ENCODE measurements around the gene ARL15. TPM values are rescaled to one million over a fixed set of nuclear protein-coding genes. Genes with fewer than 3 reads are reported as not detected.

Gene ARL15
- total RNA-seq, 4 donors from 2014 or later, result 10.6 to 24.0 (median 18.9) TPM

GRCh38 chr5:54220230-54221040 is 89.9 kb downstream of the ARL15 start:
- Histone ChIP-seq H3K36me3 (no peaks in the 10 kb centered on the region), H3K27me3 (no peaks in the 10 kb centered on the region), H3K9me3 (no peaks in the 10 kb centered on the region), H3K27ac (no peak overlapping the region), H3K4me3 (no peak overlapping the region), H3K4me1 (peaks cover 0 to 18% (median 0%) of the 10 kb centered on the region in 3 donors)
- ATAC-seq, result no peak
- TF ChIP-seq, protein P1, sequence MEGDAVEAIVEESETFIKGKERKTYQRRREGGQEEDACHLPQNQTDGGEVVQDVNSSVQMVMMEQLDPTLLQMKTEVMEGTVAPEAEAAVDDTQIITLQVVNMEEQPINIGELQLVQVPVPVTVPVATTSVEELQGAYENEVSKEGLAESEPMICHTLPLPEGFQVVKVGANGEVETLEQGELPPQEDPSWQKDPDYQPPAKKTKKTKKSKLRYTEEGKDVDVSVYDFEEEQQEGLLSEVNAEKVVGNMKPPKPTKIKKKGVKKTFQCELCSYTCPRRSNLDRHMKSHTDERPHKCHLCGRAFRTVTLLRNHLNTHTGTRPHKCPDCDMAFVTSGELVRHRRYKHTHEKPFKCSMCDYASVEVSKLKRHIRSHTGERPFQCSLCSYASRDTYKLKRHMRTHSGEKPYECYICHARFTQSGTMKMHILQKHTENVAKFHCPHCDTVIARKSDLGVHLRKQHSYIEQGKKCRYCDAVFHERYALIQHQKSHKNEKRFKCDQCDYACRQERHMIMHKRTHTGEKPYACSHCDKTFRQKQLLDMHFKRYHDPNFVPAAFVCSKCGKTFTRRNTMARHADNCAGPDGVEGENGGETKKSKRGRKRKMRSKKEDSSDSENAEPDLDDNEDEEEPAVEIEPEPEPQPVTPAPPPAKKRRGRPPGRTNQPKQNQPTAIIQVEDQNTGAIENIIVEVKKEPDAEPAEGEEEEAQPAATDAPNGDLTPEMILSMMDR (IDR thresholded peaks at IDR 0.05), result no peak
- no peak for TF ChIP-seq POLR2AphosphoS5 (IDR thresholded peaks at IDR 0.05)
- no peak for TF ChIP-seq EP300 (IDR thresholded peaks at IDR 0.05)
- TF ChIP-seq POLR2A (IDR thresholded peaks at IDR 0.05), result no peak
- 83 to 85% methylated on average over 12 of the region's 12 CpGs for WGBS, 2 donors (ENCODE audit: low coverage in 1 of 2)

DNA sequence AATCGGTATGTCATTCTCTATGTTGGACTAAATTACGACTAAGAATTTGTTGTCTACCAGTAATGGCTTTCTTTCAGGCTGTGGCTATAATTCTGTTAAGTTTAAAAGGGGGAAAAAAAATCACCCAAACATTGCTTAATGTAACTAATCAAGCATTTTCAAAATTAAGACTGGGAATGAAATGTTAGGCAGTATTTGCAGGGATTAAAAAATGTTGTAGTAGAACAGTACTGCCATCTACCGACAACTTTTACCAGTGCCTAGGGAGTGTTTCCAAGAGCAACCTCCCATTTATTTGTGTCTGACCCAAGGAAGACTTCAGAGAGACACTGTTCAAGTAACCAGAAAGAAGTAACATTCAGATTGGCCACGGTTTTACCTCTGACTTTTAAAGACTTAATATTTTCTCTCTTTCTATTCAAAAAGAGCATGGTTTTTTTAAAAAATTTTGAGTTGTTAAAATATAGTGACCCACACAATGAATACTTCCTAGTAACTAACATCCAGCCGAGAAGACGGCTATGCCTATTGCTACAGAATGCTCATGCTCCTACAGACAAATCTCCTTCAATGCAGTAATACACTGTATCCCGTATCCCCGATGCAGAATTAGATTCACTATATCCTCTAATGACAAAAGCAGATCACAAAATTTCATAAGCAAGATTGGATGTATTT is 92.4 kb downstream of the ARL15 start:
- peak; percentile 62 for ATAC-seq
- Histone ChIP-seq H3K27me3 (no peaks in the 10 kb centered on the region), H3K4me3 (no peak overlapping the region), H3K36me3 (no peaks in the 10 kb centered on the region), H3K9me3 (no peaks in the 10 kb centered on the region), H3K27ac (no peak overlapping the region), H3K4me1 (peaks cover 0 to 18% (median 0%) of the 10 kb centered on the region in 3 donors)
- 50 to 53% methylated on average over 8 of the region's 8 CpGs for WGBS, 2 donors (ENCODE audit: low coverage in 1 of 2)
- TF ChIP-seq EP300 (IDR thresholded peaks at IDR 0.05) (no peak), POLR2A (IDR thresholded peaks at IDR 0.05) (no peak), POLR2AphosphoS5 (IDR thresholded peaks at IDR 0.05) (no peak)
- TF ChIP-seq, protein P1 (IDR thresholded peaks at IDR 0.05), result peak; percentile 62 to 84 (median 69)

DNA sequence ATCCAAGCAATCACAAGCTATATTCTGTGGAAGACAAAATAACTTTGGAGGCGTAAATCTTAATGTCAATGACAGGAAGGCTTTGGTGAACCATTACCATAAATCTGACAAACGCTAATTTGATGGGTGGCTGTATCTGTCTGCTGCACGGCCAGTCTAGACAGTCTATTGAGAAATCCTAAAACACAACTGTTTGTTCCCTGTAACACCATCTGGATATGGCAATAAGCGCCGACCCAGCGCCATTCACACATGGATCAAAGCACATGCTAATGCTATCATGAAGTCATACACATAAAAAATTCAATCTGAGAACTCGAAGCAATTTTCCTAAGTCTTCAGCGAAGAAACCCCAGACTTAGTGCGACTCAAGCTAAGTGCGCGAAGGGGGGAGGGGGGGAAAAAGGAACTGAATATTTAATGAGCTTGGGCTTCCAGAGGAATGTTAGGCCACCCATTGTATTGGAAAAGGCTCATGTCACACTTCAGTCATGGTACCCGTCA is 95.1 kb downstream of the ARL15 start:
- H3K4me3 ChIP-seq, result no peak overlapping the region
- no peak for ATAC-seq
- no peaks in the 10 kb centered on the region for H3K27me3 ChIP-seq
- H3K9me3 ChIP-seq, result no peaks in the 10 kb centered on the region
- WGBS, 2 donors (ENCODE audit: low coverage in 1 of 2), result 98 to 100% methylated on average over 4 to 12 of the region's 12 CpGs
- H3K4me1 ChIP-seq, result no peaks in the 10 kb centered on the region
- TF ChIP-seq, protein P1 (IDR thresholded peaks at IDR 0.05), result no peak
- TF ChIP-seq POLR2AphosphoS5 (IDR thresholded peaks at IDR 0.05), result no peak
- no peak for TF ChIP-seq EP300 (IDR thresholded peaks at IDR 0.05)
- no peak for TF ChIP-seq POLR2A (IDR thresholded peaks at IDR 0.05)
- H3K27ac ChIP-seq, result no peak overlapping the region
- H3K36me3 ChIP-seq, result no peaks in the 10 kb centered on the region

GRCh38 chr5:54214722-54215121 is 95.7 kb downstream of the ARL15 start:
- no peaks in the 10 kb centered on the region for H3K4me1 ChIP-seq
- no peak overlapping the region for H3K4me3 ChIP-seq
- H3K36me3 ChIP-seq, result no peaks in the 10 kb centered on the region
- TF ChIP-seq EP300 (IDR thresholded peaks at IDR 0.05) (no peak), POLR2AphosphoS5 (IDR thresholded peaks at IDR 0.05) (no peak), POLR2A (IDR thresholded peaks at IDR 0.05) (no peak)
- TF ChIP-seq, protein P1 (IDR thresholded peaks at IDR 0.05), result no peak
- no peak overlapping the region for H3K27ac ChIP-seq
- no peak for ATAC-seq
- 89 to 92% methylated on average over 4 of the region's 4 CpGs for WGBS, 2 donors (ENCODE audit: low coverage in 1 of 2)
- H3K27me3 ChIP-seq, result no peaks in the 10 kb centered on the region
- H3K9me3 ChIP-seq, result no peaks in the 10 kb centered on the region
